SK-N-MC (cell line): Measurements from ENCODE around the gene LDLRAP1.

Experiments
- EZH2 ChIP-seq: fragments of 200-600 bp; sonication (generic); IDR thresholded peaks from one replicate; pipeline ENCODE4 v1.6.1; 2017; ENCODE audit warnings: antibody characterized with exemption
- FOXP2 ChIP-seq: optimal IDR thresholded peaks from 2 replicates; pipeline ENCODE3; 2011; ENCODE audit warnings: mild to moderate bottlenecking, moderate library complexity; ENCODE audit not compliant: insufficient read depth; ENCODE audit errors: extremely low read length, control extremely low read depth
- POLR2AphosphoS5 ChIP-seq: IDR thresholded peaks from 2 replicates; pipeline ENCODE4 v1.6.1; 2012; ENCODE audit warnings: mild to moderate bottlenecking, low read depth, low read length, borderline replicate concordance

DNA sequence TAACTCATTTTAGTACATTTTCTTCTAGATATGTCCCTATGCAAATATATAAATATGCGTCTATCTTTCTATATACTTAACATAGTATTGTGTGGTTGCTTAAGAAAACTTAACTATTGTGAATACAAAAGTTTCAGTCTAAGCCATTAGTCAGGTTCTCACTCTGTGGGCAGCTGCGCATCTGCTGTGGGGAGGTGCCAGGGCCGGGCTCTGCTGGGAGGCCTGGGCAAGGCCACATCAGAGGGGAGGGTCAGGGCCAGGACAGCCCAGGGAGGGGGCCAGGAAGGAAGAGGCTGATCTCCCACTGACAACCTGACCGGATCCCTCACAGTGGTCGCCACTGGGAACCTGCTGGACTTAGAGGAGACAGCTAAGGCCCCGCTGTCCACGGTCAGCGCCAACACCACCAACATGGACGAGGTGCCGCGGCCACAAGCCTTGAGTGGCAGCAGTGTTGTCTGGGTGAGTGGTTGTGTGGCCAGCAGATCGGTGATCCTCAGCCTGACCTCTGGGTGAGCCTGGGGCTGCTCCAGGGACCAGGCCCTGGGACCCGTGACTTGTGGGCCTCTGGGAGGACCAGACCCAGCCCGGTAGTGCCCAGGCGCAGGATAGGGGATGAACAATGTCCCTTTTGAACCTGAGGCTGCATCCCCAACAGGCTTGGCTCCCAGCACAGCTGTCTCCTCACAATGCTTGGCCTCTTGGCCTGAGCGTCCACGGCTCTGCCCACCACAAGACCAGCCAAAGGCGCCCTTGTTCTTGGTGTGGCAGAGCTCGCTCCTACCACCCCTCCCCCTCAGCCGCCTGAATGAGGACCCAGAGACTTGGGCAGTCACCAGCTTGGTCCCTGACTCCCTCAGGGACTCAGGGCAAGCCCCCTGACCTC lies 20.2 kb downstream of the LDLRAP1 start:
- TF ChIP-seq POLR2AphosphoS5: no peak
- no peak for TF ChIP-seq EZH2
- no peak for TF ChIP-seq FOXP2
